HEK293 (cell line): ENCODE results near the gene CELF4.

Experiments
- CTCF ChIA-PET: fragments of 350-600 bp; formaldehyde crosslinking; extraction: SDS; loops from one replicate; lab custom pipeline; 2021; ENCODE audit warnings: antibody characterized with exemption; lab: Yijun Ruan, JAX
- POLR2A ChIA-PET: fragments of 300-600 bp; formaldehyde crosslinking; extraction: SDS; loops from one replicate; lab custom pipeline; 2020; ENCODE audit warnings: antibody characterized with exemption, inconsistent platforms; lab: Yijun Ruan, JAX
- H3K27ac ChIP-seq: fragments of 200-500 bp; sonication (Bioruptor generic); 2 replicates; pipeline ENCODE4 v1.5.1; 2014; ENCODE audit warnings: low read depth, low read length, control low read depth, inconsistent platforms; ENCODE audit errors: extremely low read depth
- H3K36me3 ChIP-seq, 2 experiments: fragments of 200-500 bp in 1 of 2; sonication (Bioruptor generic) in 1 of 2; 1 replicate in 1 of 2; 2 replicates in 1 of 2; pipeline ENCODE4 v1.5.1; 2014 to 2017; ENCODE audit warnings: inconsistent platforms in 2 of 2, low read length in 2 of 2; ENCODE audit not compliant: control insufficient read depth in 2 of 2, insufficient read depth in 1 of 2
- H3K4me1 ChIP-seq: fragments of 200-500 bp; sonication (Bioruptor generic); 2 replicates; pipeline ENCODE4 v1.5.1; 2014; ENCODE audit warnings: mild to moderate bottlenecking, low read length, inconsistent platforms; ENCODE audit not compliant: control insufficient read depth, insufficient read depth
- H3K4me3 ChIP-seq: 2 replicates; pipeline ENCODE4 v1.5.1; 2011; ENCODE audit warnings: low read depth, mild to moderate bottlenecking, control low read depth, low read length, moderate library complexity
- H3K9me3 ChIP-seq: fragments of 200-500 bp; sonication (Bioruptor generic); 2 replicates; pipeline ENCODE4 v1.5.1; 2014; ENCODE audit warnings: low read depth, low read length, inconsistent platforms; ENCODE audit not compliant: control insufficient read depth, insufficient read depth
- ATF2 ChIP-seq: fragments of 450-650 bp; formaldehyde crosslinking; IDR thresholded peaks from 2 replicates; pipeline ENCODE4 v1.5.1; 2016; ENCODE audit warnings: missing biosample characterization, missing genetic modification characterization, low read depth
- HOXD13 ChIP-seq: sonication (generic); formaldehyde crosslinking; IDR thresholded peaks from 2 replicates; pipeline ENCODE4 v1.8.0; 2022; ENCODE audit warnings: missing genetic modification reagents, borderline replicate concordance
- KLF1 ChIP-seq: fragments of 450-650 bp; formaldehyde crosslinking; IDR thresholded peaks from 2 replicates; pipeline ENCODE4 v1.5.1; 2016; ENCODE audit warnings: missing biosample characterization, missing genetic modification characterization
- OVOL3 ChIP-seq: fragments of 450-650 bp; formaldehyde crosslinking; IDR thresholded peaks from 2 replicates; pipeline ENCODE4 v1.5.1; 2016; ENCODE audit warnings: missing biosample characterization, missing genetic modification characterization
- SCRT1 ChIP-seq: fragments of 450-650 bp; formaldehyde crosslinking; IDR thresholded peaks from 2 replicates; pipeline ENCODE4 v1.5.1; 2016; ENCODE audit warnings: missing biosample characterization, missing genetic modification characterization, borderline replicate concordance
- YY2 ChIP-seq: fragments of 450-650 bp; formaldehyde crosslinking; IDR thresholded peaks from 2 replicates; pipeline ENCODE4 v1.5.1; 2016; ENCODE audit warnings: missing biosample characterization, missing genetic modification characterization
- ZBTB49 ChIP-seq: fragments of 450-650 bp; formaldehyde crosslinking; IDR thresholded peaks from 2 replicates; pipeline ENCODE4 v1.5.1; 2016; ENCODE audit warnings: missing biosample characterization, missing genetic modification characterization, low read depth
- ZFP37 ChIP-seq: fragments of 450-650 bp; formaldehyde crosslinking; IDR thresholded peaks from 2 replicates; pipeline ENCODE4 v1.5.1; 2016; ENCODE audit warnings: missing biosample characterization, missing genetic modification characterization
- ZFP41 ChIP-seq: fragments of 450-650 bp; formaldehyde crosslinking; IDR thresholded peaks from 2 replicates; pipeline ENCODE4 v1.5.1; 2016; ENCODE audit warnings: missing biosample characterization, missing genetic modification characterization, borderline replicate concordance
- ZNF121 ChIP-seq: fragments of 450-650 bp; formaldehyde crosslinking; IDR thresholded peaks from 2 replicates; pipeline ENCODE4 v1.5.1; 2016; ENCODE audit warnings: missing biosample characterization, missing genetic modification characterization
- ZNF211 ChIP-seq: fragments of 450-650 bp; formaldehyde crosslinking; IDR thresholded peaks from 2 replicates; pipeline ENCODE4 v1.5.1; 2016; ENCODE audit warnings: low read depth, missing biosample characterization, missing genetic modification characterization
- ZNF23 ChIP-seq: fragments of 450-650 bp; formaldehyde crosslinking; IDR thresholded peaks from 2 replicates; pipeline ENCODE4 v1.5.1; 2016; ENCODE audit warnings: missing biosample characterization, missing genetic modification characterization, borderline replicate concordance
- ZNF24 ChIP-seq: fragments of 450-650 bp; formaldehyde crosslinking; IDR thresholded peaks from 2 replicates; pipeline ENCODE4 v1.5.1; 2016; ENCODE audit warnings: missing biosample characterization, missing genetic modification characterization
- ZNF302 ChIP-seq: fragments of 450-650 bp; formaldehyde crosslinking; IDR thresholded peaks from 2 replicates; pipeline ENCODE4 v1.5.1; 2016; ENCODE audit warnings: missing biosample characterization, missing genetic modification characterization, low read depth
- ZNF311 ChIP-seq: fragments of 450-650 bp; formaldehyde crosslinking; IDR thresholded peaks from 2 replicates; pipeline ENCODE4 v1.5.1; 2017; ENCODE audit warnings: missing biosample characterization, missing genetic modification characterization, borderline replicate concordance
- ZNF366 ChIP-seq: fragments of 450-650 bp; formaldehyde crosslinking; conservative IDR thresholded peaks from 2 replicates; pipeline ENCODE4 v1.5.1; 2016; ENCODE audit warnings: missing biosample characterization, missing genetic modification characterization
- ZNF449 ChIP-seq: fragments of 450-650 bp; formaldehyde crosslinking; IDR thresholded peaks from 2 replicates; pipeline ENCODE4 v1.5.1; 2017; ENCODE audit warnings: missing biosample characterization, mild to moderate bottlenecking, missing genetic modification characterization, moderate library complexity
- ZNF48 ChIP-seq: fragments of 450-650 bp; formaldehyde crosslinking; IDR thresholded peaks from 2 replicates; pipeline ENCODE4 v1.5.1; 2016; ENCODE audit warnings: missing biosample characterization, missing genetic modification characterization
- ZNF521 ChIP-seq: fragments of 450-650 bp; formaldehyde crosslinking; IDR thresholded peaks from 2 replicates; pipeline ENCODE4 v1.5.1; 2017; ENCODE audit warnings: missing biosample characterization, mild to moderate bottlenecking, missing genetic modification characterization
- ZNF529 ChIP-seq: fragments of 450-650 bp; formaldehyde crosslinking; IDR thresholded peaks from 2 replicates; pipeline ENCODE4 v1.5.1; 2017; ENCODE audit warnings: missing genetic modification characterization, missing biosample characterization; ENCODE audit not compliant: insufficient replicate concordance
- ZNF555 ChIP-seq: fragments of 450-650 bp; formaldehyde crosslinking; conservative IDR thresholded peaks from 2 replicates; pipeline ENCODE4 v1.5.1; 2017; ENCODE audit warnings: missing biosample characterization, mild to moderate bottlenecking, missing genetic modification characterization, inconsistent platforms
- ZNF596 ChIP-seq: fragments of 450-650 bp; IDR thresholded peaks from 2 replicates; pipeline ENCODE4 v1.5.0; 2018; ENCODE audit warnings: missing biosample characterization, mild to moderate bottlenecking, missing genetic modification characterization, moderate library complexity
- ZNF664 ChIP-seq: fragments of 450-650 bp; formaldehyde crosslinking; IDR thresholded peaks from 2 replicates; pipeline ENCODE4 v1.5.1; 2016; ENCODE audit warnings: missing biosample characterization, missing genetic modification characterization
- ZNF768 ChIP-seq: fragments of 450-650 bp; formaldehyde crosslinking; IDR thresholded peaks from 2 replicates; pipeline ENCODE4 v1.5.1; 2018; ENCODE audit warnings: missing biosample characterization, mild to moderate bottlenecking, missing genetic modification characterization

CELF4 gene

GRCh38 chr18:37408676-37409265, 156.8 kb downstream of the CELF4 start:
- no peaks in the 10 kb centered on the region for H3K36me3 ChIP-seq
- no peaks in the 10 kb centered on the region for H3K9me3 ChIP-seq
- POLR2A ChIA-PET: no interaction called here
- no peaks in the 10 kb centered on the region for H3K4me1 ChIP-seq
- TF ChIP-seq ZNF121 (tag by site-specific recombination) (no peak), ZNF211 (tag by site-specific recombination) (no peak), ZNF449 (tag by site-specific recombination) (no peak), OVOL3 (tag by site-specific recombination) (no peak), ATF2 (no peak)
- H3K27ac ChIP-seq: no peak overlapping the region
- CTCF ChIA-PET: interaction anchor here (0.7 to 1.9 kb wide), 2 partner anchors 68 to 87 kb away, joined by 3 to 9 read pairs; no protein-coding TSS in a partner anchor
- H3K4me3 ChIP-seq: no peak overlapping the region

GRCh38 chr18:37407571-37407970, 158.0 kb downstream of the CELF4 start:
- CTCF ChIA-PET: interaction anchor here (1.9 kb wide), 1 partner anchor 70 kb away, joined by 9 read pairs; no protein-coding TSS in a partner anchor
- no peak overlapping the region for H3K27ac ChIP-seq
- no peak overlapping the region for H3K4me3 ChIP-seq
- TF ChIP-seq ZNF302 (tag by site-specific recombination): no peak
- TF ChIP-seq ZNF24: no peak
- no peak for TF ChIP-seq ZNF521 (tag by site-specific recombination)
- TF ChIP-seq ZNF768: no peak
- TF ChIP-seq ZNF529 (tag by site-specific recombination): no peak
- TF ChIP-seq ZNF23: no peak
- no peak for TF ChIP-seq ZNF664 (tag by site-specific recombination)
- no peak for TF ChIP-seq ZNF48 (tag by site-specific recombination)
- no peak for TF ChIP-seq ZBTB49 (tag by site-specific recombination)
- no peak for TF ChIP-seq ZNF366
- no peak for TF ChIP-seq KLF1 (tag by site-specific recombination)
- TF ChIP-seq ZNF555 (tag by site-specific recombination): no peak
- no peak for TF ChIP-seq YY2 (tag by site-specific recombination)
- no peak for TF ChIP-seq ZNF596 (tag by site-specific recombination)
- no peak for TF ChIP-seq ZFP41
- TF ChIP-seq HOXD13 (CRISPR knock-in tag): no peak
- no peak for TF ChIP-seq SCRT1 (tag by site-specific recombination)
- TF ChIP-seq ZNF311 (tag by site-specific recombination): no peak
- no peak for TF ChIP-seq ZFP37
- no peaks in the 10 kb centered on the region for H3K4me1 ChIP-seq
- H3K9me3 ChIP-seq: no peaks in the 10 kb centered on the region
- no peaks in the 10 kb centered on the region for H3K36me3 ChIP-seq
- POLR2A ChIA-PET: no interaction called here
